Loucy (cell line): Measurements from ENCODE around the gene SYT6.

Experiments
- EZH2phosphoT487 ChIP-seq: fragments of 200-600 bp; IDR thresholded peaks from 2 replicates; pipeline ENCODE4 v1.6.1; 2018; ENCODE audit warnings: antibody characterized with exemption, mild to moderate bottlenecking, moderate library complexity, borderline replicate concordance
- TF ChIP-seq, protein P1 (sequence below): fragments of 200-600 bp; sonication (generic); conservative IDR thresholded peaks from 2 replicates; pipeline ENCODE4 v1.5.1; 2014; ENCODE audit warnings: mild to moderate bottlenecking, antibody characterized with exemption, low read length

DNA sequence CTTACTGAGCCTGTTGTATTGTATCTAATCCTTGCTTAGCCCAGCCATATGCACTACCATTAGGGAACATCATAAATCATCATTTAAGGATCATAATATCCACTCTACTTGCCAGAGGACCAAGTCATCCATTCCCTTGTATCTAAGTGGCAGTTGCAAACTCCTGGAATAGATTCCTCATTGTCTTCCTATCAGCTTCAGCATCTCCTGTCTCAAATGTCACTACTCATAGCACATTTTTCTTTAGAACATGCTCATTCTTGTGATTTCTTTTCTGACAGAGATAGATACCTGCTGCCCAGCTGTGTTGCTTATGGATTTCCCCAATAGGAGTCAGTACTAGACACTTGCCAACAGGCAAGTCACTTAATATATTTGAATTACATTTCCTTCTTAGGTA lies 90.1 kb downstream of the SYT6 start:
- TF ChIP-seq, protein P1, sequence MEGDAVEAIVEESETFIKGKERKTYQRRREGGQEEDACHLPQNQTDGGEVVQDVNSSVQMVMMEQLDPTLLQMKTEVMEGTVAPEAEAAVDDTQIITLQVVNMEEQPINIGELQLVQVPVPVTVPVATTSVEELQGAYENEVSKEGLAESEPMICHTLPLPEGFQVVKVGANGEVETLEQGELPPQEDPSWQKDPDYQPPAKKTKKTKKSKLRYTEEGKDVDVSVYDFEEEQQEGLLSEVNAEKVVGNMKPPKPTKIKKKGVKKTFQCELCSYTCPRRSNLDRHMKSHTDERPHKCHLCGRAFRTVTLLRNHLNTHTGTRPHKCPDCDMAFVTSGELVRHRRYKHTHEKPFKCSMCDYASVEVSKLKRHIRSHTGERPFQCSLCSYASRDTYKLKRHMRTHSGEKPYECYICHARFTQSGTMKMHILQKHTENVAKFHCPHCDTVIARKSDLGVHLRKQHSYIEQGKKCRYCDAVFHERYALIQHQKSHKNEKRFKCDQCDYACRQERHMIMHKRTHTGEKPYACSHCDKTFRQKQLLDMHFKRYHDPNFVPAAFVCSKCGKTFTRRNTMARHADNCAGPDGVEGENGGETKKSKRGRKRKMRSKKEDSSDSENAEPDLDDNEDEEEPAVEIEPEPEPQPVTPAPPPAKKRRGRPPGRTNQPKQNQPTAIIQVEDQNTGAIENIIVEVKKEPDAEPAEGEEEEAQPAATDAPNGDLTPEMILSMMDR = no peak
- TF ChIP-seq EZH2phosphoT487 = no peak
